Measurements from ENCODE around the gene RPS25.
"Not testable (repeated sequence)": the region's sequence is repeated elsewhere in the genome, so short reads cannot be mapped to it uniquely, and the experiment has no call there.

RPS25 gene

DNA sequence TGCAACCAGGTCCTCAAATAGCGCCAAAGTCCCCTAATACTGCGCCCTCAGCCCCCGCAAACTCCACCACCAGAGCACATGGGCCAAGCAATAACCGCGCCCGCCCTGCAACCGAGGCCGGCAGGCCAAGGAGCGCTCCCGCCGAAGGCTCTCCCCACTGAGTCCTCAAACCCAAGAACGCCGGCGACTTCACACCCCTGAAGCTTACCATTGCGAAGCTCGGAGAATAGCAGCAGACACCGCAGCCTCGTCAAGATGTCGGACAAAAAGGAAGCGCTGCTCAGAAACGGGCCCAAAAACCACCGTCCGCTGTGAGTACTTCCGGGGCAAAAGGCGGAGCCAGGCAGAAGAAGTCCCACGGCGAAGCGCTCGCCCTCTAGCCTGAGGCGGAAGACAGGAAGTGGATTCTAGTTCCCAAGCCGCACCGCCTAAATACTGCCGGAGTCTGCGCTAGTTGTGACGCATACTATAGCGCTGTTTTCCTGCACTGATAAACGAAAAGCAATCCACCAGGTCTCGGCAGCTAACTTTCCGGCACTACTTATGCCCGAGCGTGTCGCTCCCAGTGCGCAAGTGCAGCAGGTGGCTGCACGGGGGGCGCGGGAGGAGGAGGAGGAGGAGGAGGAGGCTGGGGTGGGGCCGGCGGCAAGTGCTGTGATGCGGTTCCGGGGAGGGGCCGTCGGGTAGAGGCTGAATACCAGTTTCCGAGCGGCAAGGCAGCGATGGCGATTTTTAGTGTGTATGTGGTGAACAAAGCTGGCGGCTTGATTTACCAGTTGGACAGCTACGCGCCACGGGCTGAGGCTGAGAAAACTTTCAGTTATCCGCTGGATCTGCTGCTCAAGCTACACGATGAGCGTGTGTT lies at the start of gene RPS25, which contains the start of gene TRAPPC4:
RPS25 (minus strand) TSS at position 270 of the 865 bp plus-strand sequence; CDS start at position 211, 59 bp downstream.
TRAPPC4 (plus strand) TSS at position 693 of the 865 bp plus-strand sequence; CDS start at position 723, 30 bp downstream.
- FAIRE-seq (peak; percentile 34), DNase-seq (ENCODE audit: low spot score) (peak; percentile 88)

DNA sequence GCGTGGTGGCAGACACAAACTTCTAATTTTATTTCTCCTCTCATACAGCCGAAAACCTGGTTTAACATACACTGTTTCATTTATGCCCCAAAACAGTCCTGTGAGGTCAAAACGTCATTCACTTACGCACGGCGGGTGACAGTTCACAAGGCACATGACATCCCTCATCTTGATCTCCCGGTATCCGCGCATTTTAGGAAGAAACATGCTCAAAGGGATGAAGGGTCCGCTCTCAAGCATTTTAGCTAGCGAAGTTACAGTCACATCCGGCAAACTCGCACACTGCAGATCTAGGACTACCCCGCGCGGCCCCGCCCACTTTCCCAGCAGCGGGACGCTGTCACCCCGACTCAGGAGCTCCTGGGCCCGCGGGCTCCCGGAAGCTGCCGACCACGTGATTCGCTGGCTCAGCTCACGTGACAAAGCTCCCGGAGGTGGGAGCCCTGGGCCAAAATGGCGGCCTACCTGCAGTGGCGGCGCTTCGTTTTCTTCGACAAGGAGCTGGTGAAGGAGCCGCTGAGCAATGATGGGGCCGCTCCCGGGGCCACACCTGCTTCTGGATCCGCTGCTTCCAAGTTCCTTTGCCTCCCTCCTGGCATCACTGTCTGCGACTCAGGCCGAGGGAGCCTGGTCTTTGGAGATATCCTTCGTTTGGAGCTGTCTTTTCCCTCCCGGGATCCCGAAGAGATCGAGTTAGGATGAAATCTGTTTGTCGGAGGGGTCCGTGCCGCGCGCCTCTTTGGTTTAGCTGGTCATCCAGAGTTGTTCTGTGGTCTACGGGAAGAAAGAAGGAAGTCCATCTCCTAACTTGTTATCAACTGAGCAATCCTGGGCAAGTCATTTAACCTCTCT lies 49.5 kb upstream of the RPS25 start, which contains the start of gene VPS11:
VPS11 (plus strand) TSS at position 448 of the 852 bp plus-strand sequence; CDS start at position 454, 6 bp downstream.
- DNase-seq (ENCODE audit: low spot score): peak; percentile 85
- FAIRE-seq: peak; percentile 73

DNA sequence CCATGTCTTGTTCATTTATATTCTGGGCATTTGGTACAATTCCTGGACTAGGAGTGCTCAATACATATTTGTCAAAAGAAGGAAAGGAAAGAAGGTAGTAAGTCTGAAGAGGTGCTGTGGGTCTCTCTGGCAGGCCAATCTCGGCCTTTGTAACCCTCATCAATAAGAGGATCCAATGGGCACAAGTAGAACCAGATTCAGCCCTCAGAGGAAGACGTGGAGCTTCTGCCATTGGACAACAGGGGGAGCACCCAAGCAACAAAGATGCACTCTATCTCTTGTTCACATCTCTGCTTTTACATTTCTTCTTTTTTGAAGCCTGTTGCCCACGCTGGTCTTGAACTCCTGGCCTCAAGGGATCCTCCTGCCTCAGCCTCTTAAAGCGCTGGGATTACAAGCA lies 47.2 kb upstream of the RPS25 start:
- DNase-seq (ENCODE audit: low spot score): peak; percentile 15

DNA sequence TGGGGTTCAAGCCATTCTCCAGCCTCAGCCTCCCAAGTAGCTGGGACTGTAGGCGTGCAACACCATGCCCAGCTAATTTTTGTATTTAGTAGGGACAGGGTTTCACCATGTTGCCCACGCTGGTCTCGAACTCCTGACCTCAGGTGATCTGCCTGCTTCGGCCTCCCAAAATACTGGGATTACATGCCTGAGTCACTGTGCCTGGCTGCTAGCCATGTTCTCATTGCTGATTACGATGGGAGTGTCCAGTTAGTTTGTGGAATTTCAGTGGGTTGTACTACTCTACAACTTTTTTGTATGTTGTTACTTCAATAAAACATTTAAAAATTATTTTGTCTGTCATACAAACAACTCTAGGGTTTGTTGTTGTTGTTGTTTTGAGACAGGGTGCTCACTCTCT lies 44.6 kb upstream of the RPS25 start:
- FAIRE-seq (no peak), DNase-seq (ENCODE audit: low spot score) (no peak)

More for the DNA sequence above, 47.2 kb upstream of the RPS25 start:
- FAIRE-seq: no peak

DNA sequence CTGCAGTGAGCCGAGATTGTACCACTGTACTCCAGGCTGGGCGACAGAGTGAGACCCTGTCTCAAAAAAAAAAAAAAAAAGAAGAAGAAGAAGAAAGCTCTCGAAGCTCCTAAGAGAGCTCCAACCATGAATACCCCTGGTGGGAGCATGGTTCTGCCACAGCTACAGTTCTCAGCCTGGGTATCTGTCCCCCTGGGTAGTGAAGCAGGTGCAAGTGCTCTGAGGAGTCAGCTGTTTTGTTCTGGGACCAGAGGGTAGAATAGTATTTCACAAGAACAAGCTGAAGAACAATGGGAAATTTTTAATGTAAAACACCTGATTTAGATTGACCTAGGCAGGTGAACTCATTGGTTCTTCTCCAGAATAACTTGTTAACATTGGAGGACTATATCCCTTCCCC lies 43.1 kb upstream of the RPS25 start:
- DNase-seq (ENCODE audit: low spot score): no peak
- FAIRE-seq: no peak

DNA sequence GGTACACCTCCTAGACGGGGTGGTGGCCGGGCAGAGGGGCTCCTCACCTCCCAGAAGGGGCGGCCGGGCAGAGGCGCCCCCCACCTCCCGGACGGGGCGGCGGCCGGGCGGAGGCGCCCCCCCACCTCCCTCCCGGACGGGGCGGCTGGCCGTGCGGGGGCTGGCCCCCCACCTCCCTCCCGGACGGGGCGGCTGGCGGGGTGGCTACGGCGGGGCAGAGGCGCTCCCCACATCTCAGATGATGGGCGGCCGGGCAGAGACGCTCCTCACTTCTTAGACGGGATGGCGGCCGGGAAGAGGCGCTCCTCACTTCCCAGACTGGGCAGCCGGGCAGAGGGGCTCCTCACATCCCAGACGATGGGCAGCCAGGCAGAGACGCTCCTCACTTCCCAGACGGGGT lies 41.0 kb upstream of the RPS25 start:
- not testable (repeated sequence) for FAIRE-seq; DNase-seq (ENCODE audit: low spot score)

DNA sequence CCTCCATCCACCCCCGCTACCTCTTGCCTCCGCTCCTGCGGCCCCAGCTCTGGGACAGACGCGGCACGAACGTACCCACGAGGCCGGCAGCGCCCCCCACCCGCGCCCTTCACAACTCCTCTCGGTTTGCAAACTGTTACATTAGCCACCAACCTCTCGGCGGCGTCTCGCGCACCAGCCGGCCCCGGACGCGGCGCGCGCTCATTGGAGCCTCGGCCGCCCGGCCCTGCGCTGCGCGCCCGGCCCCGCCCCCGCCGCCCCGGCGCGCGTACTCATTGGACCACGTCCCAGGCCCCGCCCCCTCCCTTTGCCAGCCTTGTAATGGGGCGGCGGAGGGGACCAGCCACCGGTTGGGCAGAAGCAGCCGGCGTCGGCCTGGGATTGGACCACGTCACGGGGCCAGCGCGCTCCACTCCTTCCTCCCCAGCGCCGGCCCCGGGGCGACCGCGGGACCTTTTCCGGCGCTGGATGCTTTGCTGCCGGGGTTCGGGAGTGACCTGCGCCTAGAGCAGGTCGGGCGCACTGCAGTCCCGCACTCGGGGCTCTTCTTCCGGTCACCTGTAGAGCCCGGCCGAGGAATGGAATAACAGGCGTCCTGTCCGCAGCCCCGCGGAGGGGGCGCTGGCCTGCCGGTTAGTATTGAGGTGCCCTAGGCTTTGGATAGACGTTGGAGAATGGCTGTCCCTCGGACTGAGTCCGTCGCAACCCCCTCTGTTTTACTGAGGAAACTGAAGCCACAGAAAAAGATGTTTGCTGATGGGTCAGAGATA lies 39.0 kb upstream of the RPS25 start, which contains the start of gene HYOU1:
HYOU1 (minus strand) TSS at position 206 of the 770 bp plus-strand sequence. CDS start 1,045 bp downstream, outside the sequence.
- DNase-seq (ENCODE audit: low spot score) (peak; percentile 84), FAIRE-seq (no peak)

DNA sequence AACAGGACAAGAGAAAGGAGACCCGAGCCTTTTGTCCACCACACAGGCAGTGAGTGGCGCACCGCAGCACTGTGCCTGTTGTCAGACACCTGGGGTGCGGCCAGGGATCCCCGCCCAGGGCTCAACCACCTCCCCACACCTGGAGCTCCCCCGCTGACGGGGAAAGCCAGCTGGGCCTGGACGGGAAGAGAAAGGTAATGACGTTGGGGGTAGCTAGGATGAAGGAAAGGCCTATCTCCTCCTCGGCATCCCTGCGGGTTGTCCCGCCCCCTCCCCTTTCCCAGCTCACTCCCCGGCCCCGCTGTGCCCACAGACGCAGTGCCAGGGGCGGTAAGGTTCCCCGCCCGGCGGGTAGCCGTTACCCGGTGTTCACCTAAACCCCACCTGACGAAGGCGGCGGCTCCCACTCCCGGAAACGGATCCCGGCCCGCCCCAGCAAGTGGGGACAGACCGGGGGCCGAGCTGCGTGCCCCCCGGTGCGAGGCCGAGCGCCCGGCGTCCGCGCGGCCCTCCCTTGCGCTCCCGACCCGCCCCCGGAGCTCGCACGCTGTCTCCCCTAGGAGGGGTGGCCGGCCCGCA lies 38.4 kb upstream of the RPS25 start:
- DNase-seq (ENCODE audit: low spot score) (no peak), FAIRE-seq (no peak)

DNA sequence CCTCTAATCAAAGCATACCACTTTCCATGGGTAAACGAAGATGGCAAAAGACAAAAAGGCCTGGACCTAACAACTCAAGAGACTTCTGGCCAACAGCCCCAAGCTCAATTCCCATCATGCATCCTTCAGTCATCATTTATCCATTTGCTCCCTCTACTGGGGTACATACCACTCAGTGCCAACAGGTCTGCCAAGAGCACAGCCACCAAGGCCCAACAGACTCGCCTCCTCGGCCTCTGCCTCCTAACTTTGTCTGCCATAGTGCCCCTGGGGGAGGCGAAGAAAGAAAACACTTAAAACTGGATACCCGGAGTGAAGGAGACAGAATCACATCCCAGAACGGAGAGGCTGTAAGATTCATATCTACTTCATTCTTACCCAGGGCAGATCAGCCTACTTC lies 37.8 kb upstream of the RPS25 start:
- FAIRE-seq: no peak
- DNase-seq (ENCODE audit: low spot score): peak; percentile 29

DNA sequence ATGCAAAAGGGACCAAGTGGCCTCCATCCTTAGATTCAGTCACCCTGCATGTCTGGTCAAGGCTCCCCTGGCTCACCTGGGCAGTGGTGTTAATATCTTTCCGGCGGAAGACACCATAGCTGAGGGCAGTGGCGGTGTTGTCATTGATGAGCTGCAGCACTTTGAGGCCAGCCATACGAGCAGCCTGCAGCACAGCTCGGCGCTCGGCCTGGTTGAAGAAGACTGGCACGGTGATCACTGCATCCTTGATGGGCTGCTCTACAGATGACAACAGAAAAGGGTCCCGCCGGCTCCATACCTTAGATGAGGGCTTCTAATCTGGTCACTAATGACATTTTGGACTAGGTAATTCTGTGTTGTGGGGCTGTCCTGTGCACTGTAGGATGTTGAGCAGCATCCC lies 36.3 kb upstream of the RPS25 start:
- DNase-seq (ENCODE audit: low spot score) (no peak), FAIRE-seq (no peak)

DNA sequence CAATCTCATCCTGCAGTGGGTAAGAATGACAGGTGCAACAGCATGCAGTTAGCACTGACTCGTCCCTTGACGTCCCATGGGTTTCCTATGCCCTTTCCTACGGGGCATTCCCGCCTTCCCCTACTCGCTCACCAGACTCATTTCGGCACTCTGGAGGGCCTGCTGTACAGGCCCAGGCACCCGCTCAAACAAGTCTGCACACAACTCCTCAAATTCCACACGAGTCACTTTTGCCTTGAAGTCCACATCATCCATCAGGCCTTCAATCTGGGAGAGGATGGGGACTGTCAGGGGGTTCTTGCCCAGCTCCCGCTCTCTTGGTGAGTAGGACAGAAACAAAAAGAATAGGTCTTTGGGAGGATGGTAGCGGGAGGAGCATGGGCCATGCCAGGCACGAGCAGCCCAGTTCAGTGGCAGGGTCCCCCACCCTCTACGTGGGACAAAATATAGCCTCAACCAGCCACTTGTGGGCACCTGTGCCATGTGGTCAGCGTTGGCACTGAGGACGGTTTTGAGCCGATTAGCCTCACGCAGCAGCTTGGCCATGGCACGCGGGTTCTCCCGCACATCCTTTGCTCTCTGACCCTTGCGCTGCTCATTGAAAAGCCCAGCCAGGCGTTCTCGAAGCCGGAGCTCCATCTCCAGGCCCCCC lies 34.1 kb upstream of the RPS25 start:
- DNase-seq (ENCODE audit: low spot score): no peak
- FAIRE-seq: no peak

DNA sequence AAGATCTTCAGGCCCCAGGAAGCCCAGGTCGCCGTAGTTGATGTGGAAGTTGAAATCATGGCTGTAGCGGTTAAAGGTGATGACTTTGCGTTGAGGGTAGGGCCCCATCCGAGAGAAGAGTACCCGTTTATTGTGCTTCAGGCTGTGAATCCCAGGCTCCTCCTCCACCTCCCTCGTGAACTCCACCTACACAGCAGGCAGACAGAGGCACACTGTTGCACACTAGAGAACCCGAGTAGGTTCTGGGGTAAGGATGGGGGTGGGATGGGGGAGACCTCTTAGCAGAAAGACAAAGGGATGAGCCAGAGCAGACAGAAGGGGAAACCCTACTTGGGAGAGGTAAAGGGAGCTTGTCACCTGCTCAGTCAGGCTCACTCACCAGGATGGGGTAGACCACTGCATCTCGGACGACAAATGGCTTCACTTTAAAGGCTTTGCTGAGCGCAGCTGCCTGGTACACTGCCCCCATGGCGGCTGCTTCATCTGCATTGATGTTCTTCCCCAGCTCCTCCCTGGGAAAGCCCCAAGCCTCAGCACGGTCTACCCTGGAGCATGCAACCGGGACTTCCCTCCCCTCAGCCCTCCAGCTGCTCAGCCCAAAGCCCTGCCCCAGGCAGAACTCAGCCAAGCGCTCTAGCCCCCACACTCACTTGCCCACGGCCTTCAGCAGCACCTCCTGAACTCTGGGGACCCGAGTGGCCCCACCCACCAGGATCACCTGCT lies 33.5 kb upstream of the RPS25 start:
- FAIRE-seq: no peak

DNA sequence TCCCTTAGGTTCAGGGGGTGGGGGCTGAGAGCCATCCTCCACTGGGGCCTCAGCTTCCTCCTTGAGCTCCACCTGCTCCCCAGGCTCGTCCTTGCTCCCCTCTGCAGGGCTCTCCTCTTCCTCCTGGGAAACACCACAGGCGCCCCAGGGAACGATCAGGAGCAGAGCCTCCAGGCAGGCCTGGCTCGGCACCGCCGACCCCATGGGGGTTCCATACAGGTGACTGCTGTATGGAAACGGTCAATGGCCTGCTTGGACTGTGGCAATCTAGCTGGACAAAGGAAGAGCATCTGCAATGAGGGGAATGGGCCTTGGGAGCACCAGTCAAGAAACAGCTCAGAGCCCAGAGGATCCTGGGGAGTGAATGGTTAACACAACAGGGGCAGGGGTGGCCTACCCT lies 30.9 kb upstream of the RPS25 start:
- no peak for DNase-seq (ENCODE audit: low spot score)
- no peak for FAIRE-seq

More for the DNA sequence above, 33.5 kb upstream of the RPS25 start:
- no peak for DNase-seq (ENCODE audit: low spot score)

DNA sequence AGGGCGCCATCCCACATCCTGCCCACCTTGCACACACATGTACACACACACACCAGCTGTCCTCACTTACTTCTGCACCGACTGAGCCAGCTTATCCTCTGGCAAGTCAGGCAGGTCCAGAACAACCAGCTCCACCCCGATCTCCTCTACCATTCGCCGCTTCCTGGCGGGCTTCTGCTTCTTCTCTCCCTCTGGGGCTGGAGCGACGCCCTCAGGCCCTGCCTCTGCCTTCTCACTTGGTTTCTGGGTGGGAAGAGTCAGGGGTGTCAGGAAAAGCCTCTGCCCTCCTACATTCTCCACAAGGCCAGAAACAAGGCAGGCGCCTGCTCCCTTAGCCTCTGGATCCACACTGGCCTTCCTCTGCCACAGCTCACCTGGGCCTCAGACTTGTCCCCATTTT lies 30.5 kb upstream of the RPS25 start:
- DNase-seq (ENCODE audit: low spot score): no peak
- FAIRE-seq: no peak

DNA sequence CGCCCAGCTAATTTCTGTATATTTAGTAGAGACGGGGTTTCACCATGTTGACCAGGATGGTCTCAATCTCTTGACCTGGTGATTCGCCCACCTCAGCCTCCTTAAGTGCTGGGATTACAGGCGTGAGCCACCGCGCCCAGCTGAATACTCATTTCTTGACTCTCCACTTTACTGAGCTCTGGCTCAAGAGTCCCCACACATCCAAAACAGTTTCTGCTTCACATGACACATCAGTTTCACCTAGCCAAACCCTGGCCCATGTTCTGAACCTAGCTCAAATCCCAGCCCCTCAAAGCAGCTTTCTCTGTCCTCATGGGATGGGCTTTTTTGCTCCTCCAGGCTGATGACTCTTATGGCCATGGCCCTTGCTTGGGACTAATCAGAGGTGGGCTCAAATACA lies 29.1 kb upstream of the RPS25 start:
- FAIRE-seq (no peak), DNase-seq (ENCODE audit: low spot score) (no peak)

DNA sequence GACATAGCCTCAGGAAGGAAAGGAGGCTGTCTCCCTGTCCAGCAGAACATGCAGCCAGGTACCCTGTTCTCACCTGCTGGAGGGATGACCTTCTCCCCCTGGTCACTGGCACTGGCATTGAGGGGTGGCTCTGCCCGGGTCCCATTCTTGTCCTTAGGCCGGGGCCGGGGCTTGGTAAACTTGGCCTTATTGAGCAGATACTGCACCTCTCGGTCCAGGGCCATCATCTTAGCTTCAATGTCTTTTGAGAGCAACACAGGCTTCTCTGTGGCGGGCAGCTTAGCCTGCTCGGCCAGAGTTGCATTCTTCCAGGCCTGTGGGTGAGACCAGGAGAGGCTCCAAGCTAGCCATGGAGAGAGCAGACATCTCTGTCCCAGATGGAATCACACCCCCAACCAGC lies 28.3 kb upstream of the RPS25 start:
- FAIRE-seq: no peak
- no peak for DNase-seq (ENCODE audit: low spot score)

DNA sequence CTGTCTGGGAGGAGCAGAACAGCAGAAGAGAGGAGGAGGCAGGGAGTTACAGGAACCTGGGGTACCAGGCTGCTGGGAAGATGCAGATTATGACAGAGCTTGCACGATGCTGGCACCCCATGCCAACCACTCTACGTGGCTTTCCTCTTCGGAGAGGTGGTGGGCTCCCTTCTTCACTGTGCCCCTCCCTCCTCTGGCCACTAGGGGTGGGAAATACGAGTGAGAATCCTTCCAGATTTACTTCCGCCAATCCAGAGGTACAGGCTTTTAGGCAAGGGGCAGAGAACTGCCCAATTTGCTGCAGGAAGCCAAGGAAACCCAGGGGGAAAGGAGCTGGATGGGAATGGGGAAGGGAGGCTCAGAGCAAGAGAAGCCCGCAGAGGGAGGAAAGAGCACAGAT lies 26.6 kb upstream of the RPS25 start:
- FAIRE-seq: no peak
- no peak for DNase-seq (ENCODE audit: low spot score)

DNA sequence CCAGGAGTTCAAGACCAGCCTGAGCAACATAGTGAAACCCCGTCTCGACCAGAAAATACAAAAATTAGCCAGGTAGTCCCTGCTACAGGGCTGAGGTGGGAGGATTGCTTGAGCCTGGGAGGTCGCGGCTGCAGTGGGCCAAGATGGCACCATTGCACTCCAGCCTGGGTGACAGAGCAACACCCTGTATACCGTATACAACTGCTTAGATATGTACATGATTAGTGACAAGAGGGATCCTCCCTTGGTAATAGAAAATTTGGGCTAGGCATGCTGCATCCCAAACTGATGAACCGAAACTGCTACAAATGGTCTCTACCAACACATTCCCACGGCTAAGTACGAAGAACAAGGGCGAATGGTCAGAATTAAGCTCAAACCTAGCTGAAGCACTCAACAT lies 24.8 kb upstream of the RPS25 start:
- no peak for FAIRE-seq
- DNase-seq (ENCODE audit: low spot score): no peak

DNA sequence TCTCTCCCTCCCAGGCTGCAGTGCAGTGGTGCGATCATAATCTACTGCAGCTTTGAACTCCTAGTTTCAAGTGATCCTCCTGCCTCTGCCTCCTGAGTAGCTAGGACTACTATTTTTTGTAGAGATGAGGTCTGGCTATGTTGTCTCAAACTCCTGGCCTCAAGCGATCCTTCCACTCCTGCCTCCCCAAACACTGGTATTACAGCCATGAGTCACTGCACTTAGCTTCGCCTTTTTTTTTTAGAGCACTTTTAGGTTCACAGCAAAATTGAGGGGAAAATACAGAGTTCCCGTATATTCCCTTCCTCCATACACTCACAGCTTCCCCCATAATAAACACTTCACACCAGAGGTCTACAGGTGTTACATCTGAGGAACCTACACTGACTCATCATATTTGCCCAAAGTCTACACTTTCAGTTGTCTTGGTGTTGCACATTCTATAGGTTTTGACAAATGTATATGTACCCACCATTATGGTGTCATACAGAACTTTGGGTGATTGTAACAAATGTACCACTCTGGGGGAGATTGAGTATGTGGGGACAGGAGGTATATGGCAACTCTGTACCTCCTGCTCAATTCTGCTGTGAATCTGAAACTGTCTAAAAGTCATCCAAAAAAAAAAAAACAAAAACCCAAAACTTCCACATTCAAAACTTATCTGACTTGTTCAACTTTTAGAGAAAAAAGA lies 23.8 kb upstream of the RPS25 start:
- no peak for FAIRE-seq

More for the DNA sequence above, 23.8 kb upstream of the RPS25 start:
- no peak for DNase-seq (ENCODE audit: low spot score)
